ENCODE results near the gene PRSS38. TPM values are rescaled to one million over a fixed set of nuclear protein-coding genes. Genes with fewer than 3 reads are reported as not detected.

PRSS38 gene
- total RNA-seq, 1 experiment from 2014 or later = not detected

- TF ChIP-seq ATF3 (IDR thresholded peaks at IDR 0.05) = no peak
- no peak for TF ChIP-seq EZH2 (IDR thresholded peaks at IDR 0.05)
- TF ChIP-seq SIN3A (IDR thresholded peaks at IDR 0.05; ENCODE audit: low read depth) = no peak
- no peak for TF ChIP-seq POLR2A (IDR thresholded peaks at IDR 0.05; ENCODE audit: borderline replicate concordance, extremely low read depth, insufficient read depth, insufficient read length)
- TF ChIP-seq MAX (IDR thresholded peaks at IDR 0.05) = no peak
- no peak for TF ChIP-seq CEBPB (IDR thresholded peaks at IDR 0.05; ENCODE audit: low read depth)
- no peak for TF ChIP-seq ELF1 (IDR thresholded peaks at IDR 0.05; ENCODE audit: borderline replicate concordance, low read depth)
- TF ChIP-seq ZNF274 (IDR thresholded peaks at IDR 0.05; ENCODE audit: low read depth, low read length) = no peak
These were observed 79.5 kb downstream of the PRSS38 start (continued) for GRCh38 chr1:227894831-227895451.

Other genes starting within 250 kb of the PRSS38 start
- gene JMJD4, start 80.4 kb upstream of the PRSS38 start, total RNA-seq (2021; ENCODE audit: unreplicated experiment) = 14.3 TPM
- 37.9 TPM for gene SNAP47, start 80.2 kb upstream of the PRSS38 start, total RNA-seq (2021; ENCODE audit: unreplicated experiment)
- 5.6 TPM for gene WNT9A, start 132.3 kb downstream of the PRSS38 start, total RNA-seq (2021; ENCODE audit: unreplicated experiment)
- 3.7 TPM for gene WNT3A, start 191.3 kb downstream of the PRSS38 start, total RNA-seq (2021; ENCODE audit: unreplicated experiment)